Rectal smooth muscle tissue (tissue), 1 donor: ENCODE results near the gene TSPAN14.

Experiments used
- H3K27ac ChIP-seq: one replicate; pipeline ENCODE4 v1.7.0; 2013; ENCODE audit warnings: low read depth, low read length, inconsistent platforms
- H3K27me3 ChIP-seq: one replicate; pipeline ENCODE4 v1.7.0; 2013; ENCODE audit warnings: low read length; ENCODE audit not compliant: control insufficient read depth, insufficient read depth
- H3K36me3 ChIP-seq: one replicate; pipeline ENCODE4 v1.7.0; 2013; ENCODE audit warnings: low read length; ENCODE audit not compliant: control insufficient read depth, insufficient read depth
- H3K4me1 ChIP-seq: one replicate; pipeline ENCODE4 v1.7.0; 2013; ENCODE audit warnings: low read length; ENCODE audit not compliant: control insufficient read depth, insufficient read depth
- H3K4me3 ChIP-seq: one replicate; pipeline ENCODE4 v1.7.0; 2013; ENCODE audit warnings: low read length
- H3K9ac ChIP-seq: one replicate; pipeline ENCODE4 v1.7.0; 2013; ENCODE audit warnings: low read length

TSPAN14 gene

GRCh38 chr10:80436446-80437098, 17.5 kb upstream of the TSPAN14 start:
- Histone ChIP-seq H3K27ac (no peak overlapping the region), H3K9ac (no peak overlapping the region), H3K4me1 (no peaks in the 10 kb centered on the region), H3K36me3 (no peaks in the 10 kb centered on the region), H3K4me3 (no peak overlapping the region), H3K27me3 (no peaks in the 10 kb centered on the region)

- Histone ChIP-seq H3K27me3 (no peaks in the 10 kb centered on the region), H3K4me3 (no peak overlapping the region), H3K4me1 (no peaks in the 10 kb centered on the region), H3K36me3 (no peaks in the 10 kb centered on the region), H3K9ac (no peak overlapping the region), H3K27ac (no peak overlapping the region)
Measured at GRCh38 chr10:80437227-80437626, 16.9 kb upstream of the TSPAN14 start.

GRCh38 chr10:80441831-80442230, 12.3 kb upstream of the TSPAN14 start:
- Histone ChIP-seq H3K4me3 (no peak overlapping the region), H3K27ac (no peak overlapping the region), H3K9ac (no peak overlapping the region), H3K27me3 (no peaks in the 10 kb centered on the region), H3K4me1 (no peaks in the 10 kb centered on the region), H3K36me3 (no peaks in the 10 kb centered on the region)

GRCh38 chr10:80442879-80443278, 11.2 kb upstream of the TSPAN14 start:
- Histone ChIP-seq H3K4me3 (no peak overlapping the region), H3K36me3 (no peaks in the 10 kb centered on the region), H3K9ac (no peak overlapping the region), H3K27me3 (no peaks in the 10 kb centered on the region), H3K4me1 (no peaks in the 10 kb centered on the region), H3K27ac (no peak overlapping the region)

GRCh38 chr10:80443531-80443974, 10.6 kb upstream of the TSPAN14 start:
- Histone ChIP-seq H3K4me1 (no peaks in the 10 kb centered on the region), H3K9ac (no peak overlapping the region), H3K36me3 (no peaks in the 10 kb centered on the region), H3K27me3 (no peaks in the 10 kb centered on the region), H3K4me3 (no peak overlapping the region), H3K27ac (no peak overlapping the region)

- H3K9ac ChIP-seq: no peak overlapping the region
- no peaks in the 10 kb centered on the region for H3K27me3 ChIP-seq
- H3K4me3 ChIP-seq: no peak overlapping the region
- H3K27ac ChIP-seq: no peak overlapping the region
- H3K36me3 ChIP-seq: no peaks in the 10 kb centered on the region
- H3K4me1 ChIP-seq: no peaks in the 10 kb centered on the region
Measured at GRCh38 chr10:80444124-80444523, 10.0 kb upstream of the TSPAN14 start.

GRCh38 chr10:80444646-80445319, 9.3 kb upstream of the TSPAN14 start:
- Histone ChIP-seq H3K27me3 (no peaks in the 10 kb centered on the region), H3K9ac (no peak overlapping the region), H3K4me1 (no peaks in the 10 kb centered on the region), H3K27ac (no peak overlapping the region), H3K4me3 (no peak overlapping the region), H3K36me3 (no peaks in the 10 kb centered on the region)

- Histone ChIP-seq H3K4me1 (no peaks in the 10 kb centered on the region), H3K4me3 (no peak overlapping the region), H3K27me3 (no peaks in the 10 kb centered on the region), H3K36me3 (no peaks in the 10 kb centered on the region), H3K27ac (no peak overlapping the region), H3K9ac (no peak overlapping the region)
Measured at GRCh38 chr10:80447436-80448190, 6.5 kb upstream of the TSPAN14 start.

- no peaks in the 10 kb centered on the region for H3K36me3 ChIP-seq
- no peak overlapping the region for H3K4me3 ChIP-seq
- peaks cover 2% of the 10 kb centered on the region for H3K4me1 ChIP-seq
- H3K27ac ChIP-seq: no peak overlapping the region
- no peak overlapping the region for H3K9ac ChIP-seq
- no peaks in the 10 kb centered on the region for H3K27me3 ChIP-seq
Measured at GRCh38 chr10:80448209-80448942, 5.7 kb upstream of the TSPAN14 start.

GRCh38 chr10:80449520-80449919, 4.6 kb upstream of the TSPAN14 start:
- Histone ChIP-seq H3K4me3 (no peak overlapping the region), H3K27me3 (no peaks in the 10 kb centered on the region), H3K27ac (no peak overlapping the region), H3K9ac (no peak overlapping the region), H3K36me3 (no peaks in the 10 kb centered on the region), H3K4me1 (peaks cover 5% of the 10 kb centered on the region)

- no peak overlapping the region for H3K27ac ChIP-seq
Measured at GRCh38 chr10:80451132-80451531, 3.0 kb upstream of the TSPAN14 start.

GRCh38 chr10:80452069-80452468, 2.0 kb upstream of the TSPAN14 start:
- H3K27ac ChIP-seq: no peak overlapping the region
- H3K9ac ChIP-seq: no peak overlapping the region
- H3K36me3 ChIP-seq: no peaks in the 10 kb centered on the region
- H3K4me1 ChIP-seq: peaks cover 14% of the 10 kb centered on the region
- no peak overlapping the region for H3K4me3 ChIP-seq
- H3K27me3 ChIP-seq: no peaks in the 10 kb centered on the region

More at GRCh38 chr10:80451132-80451531, 3.0 kb upstream of the TSPAN14 start:
- H3K27me3 ChIP-seq: no peaks in the 10 kb centered on the region
- no peak overlapping the region for H3K4me3 ChIP-seq
- no peaks in the 10 kb centered on the region for H3K36me3 ChIP-seq
- peaks cover 12% of the 10 kb centered on the region for H3K4me1 ChIP-seq
- H3K9ac ChIP-seq: no peak overlapping the region
